Breast epithelium (tissue), 3 donors: ENCODE measurements around the gene SLX4IP.

Experiments used
- CTCF ChIP-seq, 3 donors: fragments of 450-650 bp; IDR thresholded peaks; one replicate each; pipeline ENCODE4 v1.5.1; 2016 to 2017; ENCODE audit warnings: antibody characterized with exemption in 3 of 3, mild to moderate bottlenecking in 3 of 3, moderate library complexity in 3 of 3
- POLR2A ChIP-seq: fragments of 450-650 bp; IDR thresholded peaks from one replicate; pipeline ENCODE4 v1.6.1; 2016; ENCODE audit warnings: antibody characterized with exemption, mild to moderate bottlenecking, moderate library complexity

GRCh38 chr20:10537850-10538480 is 102.9 kb downstream of the SLX4IP start:
- TF ChIP-seq CTCF (IDR thresholded peaks at IDR 0.05) (no peak), POLR2A (no peak)
